Gastrocnemius medialis (tissue), 4 donors: ENCODE measurements around the gene PANK4. TPM values are rescaled to one million over a fixed set of nuclear protein-coding genes. Genes with fewer than 3 reads are reported as not detected.

Experiments used
- ATAC-seq, 2 donors: fragments of 150-250 bp; one replicate each; pipeline ENCODE4 v1.9.1; 2016
- DNase-seq, 2 donors: peaks; one replicate each; pipeline ENCODE4 v3.0.0-alpha.2; 2019
- H3K27ac ChIP-seq, 4 donors: fragments of 200-600 bp; sonication (generic); 1 replicate in 1 of 4; 2 replicates in 3 of 4; pipeline ENCODE4 v1.5.1; 2016 to 2018; ENCODE audit warnings: mild to moderate bottlenecking in 2 of 4, moderate library complexity in 1 of 4
- H3K27me3 ChIP-seq, 3 donors: fragments of 200-600 bp; sonication (generic) in 2 of 3; 1 replicate in 1 of 3; 2 replicates in 2 of 3; pipeline versions ENCODE4 v1.5.1 to v1.6.0; 2016 to 2019; ENCODE audit warnings: mild to moderate bottlenecking in 1 of 3, moderate library complexity in 1 of 3
- H3K36me3 ChIP-seq, 2 donors: fragments of 200-600 bp; sonication (generic) in 1 of 2; one replicate each; pipeline ENCODE4 v1.5.1; 2017 to 2018
- H3K4me1 ChIP-seq, 2 donors: fragments of 200-600 bp; sonication (generic) in 1 of 2; one replicate each; pipeline ENCODE4 v1.5.1; 2016 to 2017; ENCODE audit warnings: mild to moderate bottlenecking in 2 of 2
- H3K4me3 ChIP-seq, 4 donors: fragments of 200-600 bp; sonication (generic) in 3 of 4; 1 replicate in 1 of 4; 2 replicates in 3 of 4; pipeline ENCODE4 v1.5.1; 2016 to 2019; ENCODE audit warnings: mild to moderate bottlenecking in 2 of 4
- H3K9me3 ChIP-seq, 3 donors: fragments of 200-600 bp; sonication (generic) in 2 of 3; 1 replicate in 1 of 3; 2 replicates in 2 of 3; pipeline ENCODE4 v1.5.1; 2016 to 2019
- POLR2A ChIP-seq, 2 donors: fragments of 450-650 bp; IDR thresholded peaks; one replicate each; pipeline ENCODE4 v1.6.1; 2017; ENCODE audit warnings: antibody characterized with exemption in 2 of 2, mild to moderate bottlenecking in 2 of 2, moderate library complexity in 2 of 2
- in situ Hi-C, 4 donors: fragments of 200-750 bp; cut with MboI; loops; one replicate each; pipeline versions ENCODE4 v1.15.0 to v1.8.0; 2017; ENCODE audit warnings: low sequenced_read_pairs in 4 of 4
- intact Hi-C: fragments of 100-400 bp; cut with DNase I; formaldehyde crosslinking; loops from one replicate; pipeline ENCODE4 v1.15.1; 2023; ENCODE audit warnings: low total_unique reads
- total RNA-seq, 4 donors: library from RNA; depleted of rRNA; stranded (reverse); fragments of >200 nt; gene quantifications; one replicate each; pipeline versions ENCODE4 v1.1.0 to v1.2.3, GENCODE V29; 2016
- TF ChIP-seq, protein P1 (sequence below), 5 experiments: fragments of 450-650 bp in 3 of 5; fragments of 200-600 bp in 2 of 5; sonication (generic) in 2 of 5; IDR thresholded peaks in 4 of 5; conservative IDR thresholded peaks in 1 of 5; 1 replicate in 4 of 5; 2 replicates in 1 of 5; pipeline ENCODE4 v1.5.1; 2016 to 2019; ENCODE audit warnings: antibody characterized with exemption in 5 of 5, mild to moderate bottlenecking in 3 of 5, moderate library complexity in 3 of 5

Gene PANK4
- total RNA-seq, 4 donors from 2014 or later: 27.5 to 54.2 (median 38.5) TPM

DNA sequence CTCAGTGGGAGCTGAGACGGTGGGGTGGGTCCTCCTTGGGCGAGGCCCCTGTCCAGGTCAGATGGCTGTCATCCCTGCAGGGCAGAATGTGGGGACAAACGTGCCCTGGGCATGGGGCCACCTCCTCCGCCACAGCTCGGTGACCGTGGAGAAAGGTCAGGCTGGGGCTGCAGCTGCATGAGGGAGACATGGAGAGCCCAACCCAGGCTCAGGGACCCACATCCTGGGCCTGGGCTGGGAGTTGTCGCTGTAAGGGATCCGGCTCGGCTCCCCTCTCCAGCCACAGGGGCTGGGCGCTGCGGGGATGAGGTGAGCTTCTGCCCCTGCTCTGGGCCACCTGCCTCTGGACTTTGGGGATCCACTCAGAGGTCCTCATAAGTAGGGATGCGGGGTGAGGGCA is 50.8 kb downstream of the PANK4 start:
- H3K9me3 ChIP-seq: no peaks in the 10 kb centered on the region
- no peak for DNase-seq
- in situ Hi-C loops (no loop called here), intact Hi-C loops (no loop called here)
- H3K27me3 ChIP-seq: no peaks in the 10 kb centered on the region
- H3K27ac ChIP-seq: no peak overlapping the region
- no peak for ATAC-seq
- TF ChIP-seq, protein P1, sequence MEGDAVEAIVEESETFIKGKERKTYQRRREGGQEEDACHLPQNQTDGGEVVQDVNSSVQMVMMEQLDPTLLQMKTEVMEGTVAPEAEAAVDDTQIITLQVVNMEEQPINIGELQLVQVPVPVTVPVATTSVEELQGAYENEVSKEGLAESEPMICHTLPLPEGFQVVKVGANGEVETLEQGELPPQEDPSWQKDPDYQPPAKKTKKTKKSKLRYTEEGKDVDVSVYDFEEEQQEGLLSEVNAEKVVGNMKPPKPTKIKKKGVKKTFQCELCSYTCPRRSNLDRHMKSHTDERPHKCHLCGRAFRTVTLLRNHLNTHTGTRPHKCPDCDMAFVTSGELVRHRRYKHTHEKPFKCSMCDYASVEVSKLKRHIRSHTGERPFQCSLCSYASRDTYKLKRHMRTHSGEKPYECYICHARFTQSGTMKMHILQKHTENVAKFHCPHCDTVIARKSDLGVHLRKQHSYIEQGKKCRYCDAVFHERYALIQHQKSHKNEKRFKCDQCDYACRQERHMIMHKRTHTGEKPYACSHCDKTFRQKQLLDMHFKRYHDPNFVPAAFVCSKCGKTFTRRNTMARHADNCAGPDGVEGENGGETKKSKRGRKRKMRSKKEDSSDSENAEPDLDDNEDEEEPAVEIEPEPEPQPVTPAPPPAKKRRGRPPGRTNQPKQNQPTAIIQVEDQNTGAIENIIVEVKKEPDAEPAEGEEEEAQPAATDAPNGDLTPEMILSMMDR (IDR thresholded peaks at IDR 0.05 in 4 of 5, conservative IDR thresholded peaks at IDR 0.05 in 1 of 5): no peak
- TF ChIP-seq POLR2A (IDR thresholded peaks at IDR 0.05): no peak
- no peaks in the 10 kb centered on the region for H3K36me3 ChIP-seq
- no peaks in the 10 kb centered on the region for H3K4me1 ChIP-seq
- H3K4me3 ChIP-seq: no peak overlapping the region

DNA sequence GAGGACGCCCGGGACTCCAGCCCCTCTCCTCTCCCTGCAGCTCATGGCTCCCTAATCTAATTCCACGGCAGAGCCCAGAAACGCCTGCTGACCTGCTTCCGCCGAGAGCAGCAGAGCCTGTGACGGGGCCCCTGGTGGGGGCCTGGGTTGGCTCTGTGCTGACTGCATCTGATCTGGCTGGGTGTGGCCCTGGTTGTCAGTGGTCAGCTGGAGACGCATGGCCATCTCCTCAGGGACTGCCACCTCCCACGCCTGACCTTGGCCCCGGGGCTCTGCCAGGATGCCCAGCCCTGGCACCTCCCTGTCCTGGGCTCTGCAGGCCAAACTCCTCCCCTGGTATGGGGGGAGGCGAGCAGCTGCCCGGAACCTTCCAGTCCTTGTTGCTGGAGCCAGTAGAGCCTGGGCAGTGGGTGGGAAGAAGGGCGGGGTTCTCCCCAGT is 51.4 kb downstream of the PANK4 start:
- in situ Hi-C loops (no loop called here), intact Hi-C loops (no loop called here)
- ATAC-seq (peak in 1 of 2 donors; percentile 65), DNase-seq (peak in 1 of 2 donors; percentile 31)
- H3K4me3 ChIP-seq: no peak overlapping the region
- TF ChIP-seq, protein P1 (IDR thresholded peaks at IDR 0.05 in 4 of 5, conservative IDR thresholded peaks at IDR 0.05 in 1 of 5): no peak
- TF ChIP-seq POLR2A (IDR thresholded peaks at IDR 0.05): no peak
- no peaks in the 10 kb centered on the region for H3K9me3 ChIP-seq
- H3K4me1 ChIP-seq: no peaks in the 10 kb centered on the region
- H3K36me3 ChIP-seq: no peaks in the 10 kb centered on the region
- no peak overlapping the region for H3K27ac ChIP-seq
- H3K27me3 ChIP-seq: peaks cover 0 to 1% (median under 1%) of the 10 kb centered on the region in 3 donors

GRCh38 chr1:2474104-2474844 is 52.1 kb downstream of the PANK4 start:
- no peaks in the 10 kb centered on the region for H3K36me3 ChIP-seq
- H3K27me3 ChIP-seq: peaks cover 3 to 7% (median 5%) of the 10 kb centered on the region in 3 donors
- no peak for ATAC-seq
- TF ChIP-seq, protein P1 (IDR thresholded peaks at IDR 0.05 in 4 of 5, conservative IDR thresholded peaks at IDR 0.05 in 1 of 5): no peak
- no peak for TF ChIP-seq POLR2A (IDR thresholded peaks at IDR 0.05)
- in situ Hi-C loops: no loop called here
- no peak overlapping the region for H3K4me3 ChIP-seq
- H3K4me1 ChIP-seq: no peaks in the 10 kb centered on the region
- DNase-seq: no peak
- H3K27ac ChIP-seq: no peak overlapping the region
- H3K9me3 ChIP-seq: no peaks in the 10 kb centered on the region
- intact Hi-C loops: no loop called here

- intact Hi-C loops (no loop called here), in situ Hi-C loops (no loop called here)
- no peak for TF ChIP-seq POLR2A (IDR thresholded peaks at IDR 0.05)
- TF ChIP-seq, protein P1 (IDR thresholded peaks at IDR 0.05 in 4 of 5, conservative IDR thresholded peaks at IDR 0.05 in 1 of 5): no peak
- DNase-seq: no peak
- Histone ChIP-seq H3K27me3 (peaks cover 12 to 14% (median 13%) of the 10 kb centered on the region in 3 donors), H3K9me3 (no peaks in the 10 kb centered on the region), H3K36me3 (no peaks in the 10 kb centered on the region), H3K4me3 (no peak overlapping the region), H3K4me1 (no peaks in the 10 kb centered on the region), H3K27ac (no peak overlapping the region)
- ATAC-seq: no peak
Observed at GRCh38 chr1:2473198-2473597, 53.2 kb downstream of the PANK4 start.
